ENCODE measurements around the gene ATP2C2.

Gene ATP2C2

DNA sequence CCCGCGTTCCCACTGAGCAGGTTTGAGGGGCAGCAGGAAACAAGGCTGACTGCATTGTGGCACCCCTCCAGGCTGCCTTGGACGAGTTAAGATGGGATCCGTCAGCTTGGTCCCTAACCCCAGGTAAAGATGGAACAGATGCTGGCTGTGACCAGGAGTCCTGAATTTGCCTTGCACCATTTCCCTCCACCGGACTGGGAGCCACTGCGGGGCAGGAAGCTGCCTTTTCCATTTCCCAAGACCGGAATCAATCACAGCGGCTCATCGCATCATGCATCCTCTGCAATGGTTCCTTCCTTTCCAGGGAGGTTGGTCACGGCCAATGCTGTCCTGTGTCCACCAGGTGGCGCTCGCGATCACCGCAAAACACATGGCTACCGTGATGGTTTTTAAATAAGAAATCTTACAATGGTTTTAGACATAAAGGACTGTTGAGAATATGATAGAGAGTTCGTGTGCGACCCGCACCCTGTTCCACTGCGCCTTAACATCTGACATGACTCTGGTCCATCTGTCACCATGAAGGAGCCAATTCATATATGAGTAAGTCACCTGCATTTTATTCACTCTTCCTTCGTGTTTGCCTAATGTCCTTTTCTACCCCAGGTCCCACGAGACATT is 143.0 kb downstream of the ATP2C2 start:
- Histone ChIP-seq H3K4me2 (ENCODE audit: low read length) (peak overlapping the region; percentile 77), H3K79me2 (ENCODE audit: control insufficient read depth, low read length) (no peaks in the 10 kb centered on the region), H4K20me1 (ENCODE audit: control insufficient read depth, insufficient read depth, low read depth, low read length) (no peaks in the 10 kb centered on the region), H3K9me3 (ENCODE audit: control insufficient read depth, insufficient read depth, low read length) (no peaks in the 10 kb centered on the region), H3K4me1 (ENCODE audit: control insufficient read depth, low read length) (peaks cover 81% of the 10 kb centered on the region), H3K9me2 (replicated peaks; ENCODE audit: control insufficient read depth, low read length) (no peaks in the 10 kb centered on the region), H3K27me3 (ENCODE audit: control insufficient read depth, low read length) (no peaks in the 10 kb centered on the region), H3K27ac (ENCODE audit: low read depth, low read length) (no peak overlapping the region), H3F3A (ENCODE audit: control insufficient read depth, insufficient read depth) (peaks cover 30% of the 10 kb centered on the region), H3K36me3 (ENCODE audit: control insufficient read depth, low read length) (no peaks in the 10 kb centered on the region), H3K4me3 (ENCODE audit: low read length) (peak overlapping the region; percentile 66)
- TF ChIP-seq, protein P1, sequence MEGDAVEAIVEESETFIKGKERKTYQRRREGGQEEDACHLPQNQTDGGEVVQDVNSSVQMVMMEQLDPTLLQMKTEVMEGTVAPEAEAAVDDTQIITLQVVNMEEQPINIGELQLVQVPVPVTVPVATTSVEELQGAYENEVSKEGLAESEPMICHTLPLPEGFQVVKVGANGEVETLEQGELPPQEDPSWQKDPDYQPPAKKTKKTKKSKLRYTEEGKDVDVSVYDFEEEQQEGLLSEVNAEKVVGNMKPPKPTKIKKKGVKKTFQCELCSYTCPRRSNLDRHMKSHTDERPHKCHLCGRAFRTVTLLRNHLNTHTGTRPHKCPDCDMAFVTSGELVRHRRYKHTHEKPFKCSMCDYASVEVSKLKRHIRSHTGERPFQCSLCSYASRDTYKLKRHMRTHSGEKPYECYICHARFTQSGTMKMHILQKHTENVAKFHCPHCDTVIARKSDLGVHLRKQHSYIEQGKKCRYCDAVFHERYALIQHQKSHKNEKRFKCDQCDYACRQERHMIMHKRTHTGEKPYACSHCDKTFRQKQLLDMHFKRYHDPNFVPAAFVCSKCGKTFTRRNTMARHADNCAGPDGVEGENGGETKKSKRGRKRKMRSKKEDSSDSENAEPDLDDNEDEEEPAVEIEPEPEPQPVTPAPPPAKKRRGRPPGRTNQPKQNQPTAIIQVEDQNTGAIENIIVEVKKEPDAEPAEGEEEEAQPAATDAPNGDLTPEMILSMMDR (IDR thresholded peaks at IDR 0.05; ENCODE audit: low read depth, low read length, poor library complexity, severe bottlenecking), result peak; percentile 95
- TF ChIP-seq EZH2phosphoT487 (IDR thresholded peaks at IDR 0.05; ENCODE audit: borderline replicate concordance, low read length), result no peak

DNA sequence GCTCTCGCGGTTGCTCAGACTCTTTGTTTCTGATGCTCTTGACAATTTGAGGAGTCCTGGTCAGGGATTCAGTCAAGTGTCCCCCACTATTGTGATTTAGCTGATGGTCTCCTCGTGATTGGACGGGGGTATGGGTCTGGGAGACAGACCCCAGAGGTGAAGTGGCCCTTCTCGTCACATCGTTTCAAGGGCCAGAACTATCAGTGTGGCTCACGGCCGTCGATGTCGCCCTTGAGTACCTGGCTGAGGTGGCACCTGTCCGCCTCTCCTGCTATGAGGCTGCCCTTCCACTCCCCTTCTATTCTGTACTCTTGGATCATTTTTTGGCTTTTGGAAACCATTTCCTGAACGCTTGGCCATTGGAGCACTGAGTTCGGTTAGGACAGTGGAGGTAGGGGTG is 143.5 kb downstream of the ATP2C2 start:
- Histone ChIP-seq H4K20me1 (ENCODE audit: control insufficient read depth, insufficient read depth, low read depth, low read length) (no peaks in the 10 kb centered on the region), H3K4me3 (ENCODE audit: low read length) (peak overlapping the region; percentile 66; the same call in 1 of the 2 replicates), H3K4me1 (ENCODE audit: control insufficient read depth, low read length) (peaks cover 76% of the 10 kb centered on the region), H3K36me3 (ENCODE audit: control insufficient read depth, low read length) (no peaks in the 10 kb centered on the region), H3K79me2 (ENCODE audit: control insufficient read depth, low read length) (no peaks in the 10 kb centered on the region), H3K4me2 (ENCODE audit: low read length) (peak overlapping the region; percentile 77), H3K27ac (ENCODE audit: low read depth, low read length) (no peak overlapping the region), H3K9me2 (replicated peaks; ENCODE audit: control insufficient read depth, low read length) (no peaks in the 10 kb centered on the region), H3K27me3 (ENCODE audit: control insufficient read depth, low read length) (no peaks in the 10 kb centered on the region), H3K9me3 (ENCODE audit: control insufficient read depth, insufficient read depth, low read length) (no peaks in the 10 kb centered on the region), H3F3A (ENCODE audit: control insufficient read depth, insufficient read depth) (peaks cover 30% of the 10 kb centered on the region)
- TF ChIP-seq, protein P1 (IDR thresholded peaks at IDR 0.05; ENCODE audit: low read depth, low read length, poor library complexity, severe bottlenecking), result no peak
- no peak for TF ChIP-seq EZH2phosphoT487 (IDR thresholded peaks at IDR 0.05; ENCODE audit: borderline replicate concordance, low read length)

DNA sequence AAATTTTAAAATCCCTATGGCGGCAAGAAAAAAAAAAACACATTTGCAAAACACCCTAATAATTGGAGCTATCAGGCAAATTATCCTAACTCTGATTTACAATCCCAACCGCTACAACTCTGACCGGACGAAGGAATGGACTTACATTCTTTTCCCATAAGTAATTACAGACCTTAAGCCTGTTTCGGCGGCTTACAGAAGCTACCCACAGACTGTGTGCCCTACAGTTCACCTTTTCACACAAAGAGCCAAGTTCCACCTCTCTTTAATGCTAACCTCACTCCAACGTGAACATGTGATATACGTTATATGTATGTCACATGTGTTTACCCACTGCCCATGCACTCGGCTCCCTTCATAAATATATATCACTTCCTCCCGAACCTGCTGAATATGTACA is 144.8 kb downstream of the ATP2C2 start:
- Histone ChIP-seq H3K27ac (ENCODE audit: low read depth, low read length) (0 out of 2 replicates have a peak overlapping the region, but pooled peaks have one; percentile 83), H3K27me3 (ENCODE audit: control insufficient read depth, low read length) (no peaks in the 10 kb centered on the region), H4K20me1 (ENCODE audit: control insufficient read depth, insufficient read depth, low read depth, low read length) (no peaks in the 10 kb centered on the region), H3K9me3 (ENCODE audit: control insufficient read depth, insufficient read depth, low read length) (no peaks in the 10 kb centered on the region), H3K4me3 (ENCODE audit: low read length) (no peak overlapping the region), H3K4me2 (ENCODE audit: low read length) (no peak overlapping the region), H3K36me3 (ENCODE audit: control insufficient read depth, low read length) (no peaks in the 10 kb centered on the region), H3K4me1 (ENCODE audit: control insufficient read depth, low read length) (peaks cover 63% of the 10 kb centered on the region), H3F3A (ENCODE audit: control insufficient read depth, insufficient read depth) (peaks cover 18% of the 10 kb centered on the region), H3K9me2 (replicated peaks; ENCODE audit: control insufficient read depth, low read length) (no peaks in the 10 kb centered on the region), H3K79me2 (ENCODE audit: control insufficient read depth, low read length) (no peaks in the 10 kb centered on the region)
- TF ChIP-seq EZH2phosphoT487 (IDR thresholded peaks at IDR 0.05; ENCODE audit: borderline replicate concordance, low read length), result no peak
- TF ChIP-seq, protein P1 (IDR thresholded peaks at IDR 0.05; ENCODE audit: low read depth, low read length, poor library complexity, severe bottlenecking), result no peak
